ENCODE results near the gene RP2.

RP2 gene

GRCh38 chrX:46865281-46865680 lies 28.4 kb downstream of the RP2 start:
- Histone ChIP-seq H3K9ac (ENCODE audit: low read length) (no peak overlapping the region), H3K4me3 (ENCODE audit: low read depth, low read length, poor library complexity, severe bottlenecking) (no peak overlapping the region), H3K27me3 (ENCODE audit: insufficient read depth, low read length) (no peaks in the 10 kb centered on the region), H3K9me3 (ENCODE audit: low read length) (no peaks in the 10 kb centered on the region), H3K4me1 (ENCODE audit: insufficient read depth, low read length, severe bottlenecking) (no peaks in the 10 kb centered on the region), H3F3A (ENCODE audit: insufficient read depth, low read length) (no peaks in the 10 kb centered on the region), H2AFZ (ENCODE audit: low read length) (no peak overlapping the region), H4K20me1 (ENCODE audit: insufficient read depth, low read length) (no peaks in the 10 kb centered on the region), H3K79me2 (ENCODE audit: insufficient read depth, low read length) (no peaks in the 10 kb centered on the region), H3K27ac (ENCODE audit: low read depth, low read length, poor library complexity, severe bottlenecking) (no peak overlapping the region), H3K36me3 (ENCODE audit: insufficient read depth, low read length) (peaks cover 21% of the 10 kb centered on the region), H3K4me2 (ENCODE audit: low read length) (no peak overlapping the region), H3K9me2 (ENCODE audit: low read depth, low read length) (no peaks in the 10 kb centered on the region)
- TF ChIP-seq EZH2 (IDR thresholded peaks at IDR 0.05; ENCODE audit: borderline replicate concordance, low read length) (no peak), CTCF (IDR thresholded peaks at IDR 0.05; ENCODE audit: low read length) (no peak)

- no peaks in the 10 kb centered on the region for H3K9me2 ChIP-seq (ENCODE audit: low read depth, low read length)
- H4K20me1 ChIP-seq (ENCODE audit: insufficient read depth, low read length), result no peaks in the 10 kb centered on the region
- H2AFZ ChIP-seq (ENCODE audit: low read length), result no peak overlapping the region
- no peak overlapping the region for H3K9ac ChIP-seq (ENCODE audit: low read length)
- H3K36me3 ChIP-seq (ENCODE audit: insufficient read depth, low read length), result peaks cover 11% of the 10 kb centered on the region
- no peaks in the 10 kb centered on the region for H3K79me2 ChIP-seq (ENCODE audit: insufficient read depth, low read length)
- no peaks in the 10 kb centered on the region for H3K27me3 ChIP-seq (ENCODE audit: insufficient read depth, low read length)
- H3K4me1 ChIP-seq (ENCODE audit: insufficient read depth, low read length, severe bottlenecking), result no peaks in the 10 kb centered on the region
- no peak overlapping the region for H3K27ac ChIP-seq (ENCODE audit: low read depth, low read length, poor library complexity, severe bottlenecking)
- no peak overlapping the region for H3K4me3 ChIP-seq (ENCODE audit: low read depth, low read length, poor library complexity, severe bottlenecking)
- no peaks in the 10 kb centered on the region for H3F3A ChIP-seq (ENCODE audit: insufficient read depth, low read length)
- no peaks in the 10 kb centered on the region for H3K9me3 ChIP-seq (ENCODE audit: low read length)
- no peak overlapping the region for H3K4me2 ChIP-seq (ENCODE audit: low read length)
- TF ChIP-seq CTCF (IDR thresholded peaks at IDR 0.05; ENCODE audit: low read length) (no peak), EZH2 (IDR thresholded peaks at IDR 0.05; ENCODE audit: borderline replicate concordance, low read length) (no peak)
Measured at GRCh38 chrX:46866726-46867125, 29.9 kb downstream of the RP2 start.

GRCh38 chrX:46873746-46874145 lies 36.9 kb downstream of the RP2 start:
- no peaks in the 10 kb centered on the region for H3K36me3 ChIP-seq (ENCODE audit: insufficient read depth, low read length)
- H3K4me3 ChIP-seq (ENCODE audit: low read depth, low read length, poor library complexity, severe bottlenecking), result no peak overlapping the region
- H3K27me3 ChIP-seq (ENCODE audit: insufficient read depth, low read length), result no peaks in the 10 kb centered on the region
- H3K9me2 ChIP-seq (ENCODE audit: low read depth, low read length), result no peaks in the 10 kb centered on the region
- TF ChIP-seq EZH2 (IDR thresholded peaks at IDR 0.05; ENCODE audit: borderline replicate concordance, low read length) (no peak), CTCF (IDR thresholded peaks at IDR 0.05; ENCODE audit: low read length) (no peak)
- no peaks in the 10 kb centered on the region for H4K20me1 ChIP-seq (ENCODE audit: insufficient read depth, low read length)
- no peak overlapping the region for H3K27ac ChIP-seq (ENCODE audit: low read depth, low read length, poor library complexity, severe bottlenecking)
- H3K4me2 ChIP-seq (ENCODE audit: low read length), result no peak overlapping the region
- no peak overlapping the region for H2AFZ ChIP-seq (ENCODE audit: low read length)
- no peak overlapping the region for H3K9ac ChIP-seq (ENCODE audit: low read length)
- H3K4me1 ChIP-seq (ENCODE audit: insufficient read depth, low read length, severe bottlenecking), result no peaks in the 10 kb centered on the region
- H3K79me2 ChIP-seq (ENCODE audit: insufficient read depth, low read length), result no peaks in the 10 kb centered on the region
- no peaks in the 10 kb centered on the region for H3F3A ChIP-seq (ENCODE audit: insufficient read depth, low read length)
- H3K9me3 ChIP-seq (ENCODE audit: low read length), result no peaks in the 10 kb centered on the region

Data from OCI-LY1 (cell line).